Mononuclear cell (primary cell): Measurements from ENCODE around the gene LYPD5. TPM values are rescaled to one million over a fixed set of nuclear protein-coding genes. Genes with fewer than 3 reads are reported as not detected.
A peak's percentile ranks its signal among the peaks of the same experiment; 100 is the strongest.
"Not testable (repeated sequence)": the region's sequence is repeated elsewhere in the genome, so short reads cannot be mapped to it uniquely, and the experiment has no call there.

Source experiments
- H3K27me3 ChIP-seq: 2 replicates; pipeline ENCODE4 v1.6.0; 2011; ENCODE audit warnings: low read length, control low read depth; ENCODE audit not compliant: insufficient read depth
- H3K4me1 ChIP-seq: 2 replicates; pipeline ENCODE4 v1.5.1; 2011; ENCODE audit warnings: mild to moderate bottlenecking, low read length, control low read depth; ENCODE audit not compliant: insufficient read depth
- H3K4me3 ChIP-seq: 2 replicates; pipeline ENCODE4 v1.5.1; 2011; ENCODE audit warnings: mild to moderate bottlenecking, low read length, moderate library complexity
- H3K9me3 ChIP-seq: 2 replicates; pipeline ENCODE4 v1.5.1; 2011; ENCODE audit warnings: low read depth, mild to moderate bottlenecking, control low read depth, low read length
- total RNA-seq: library from RNA; depleted of rRNA; stranded (reverse); fragments of >200 nt; gene quantifications from one replicate; pipeline ENCODE4 v1.2.3, GENCODE V29; 2012

LYPD5 gene
- not detected for total RNA-seq

GRCh38 chr19:43802216-43802951, at the start of gene LYPD5:
Gene LYPD5 (minus strand): TSS chr19:43802447. CDS start chr19:43802380, 67 bp downstream.
- Histone ChIP-seq H3K9me3 (no peaks in the 10 kb centered on the region), H3K27me3 (no peaks in the 10 kb centered on the region), H3K4me3 (no peak within 1 kb of the TSS), H3K4me1 (peaks cover 12% of the 10 kb centered on the region)

DNA sequence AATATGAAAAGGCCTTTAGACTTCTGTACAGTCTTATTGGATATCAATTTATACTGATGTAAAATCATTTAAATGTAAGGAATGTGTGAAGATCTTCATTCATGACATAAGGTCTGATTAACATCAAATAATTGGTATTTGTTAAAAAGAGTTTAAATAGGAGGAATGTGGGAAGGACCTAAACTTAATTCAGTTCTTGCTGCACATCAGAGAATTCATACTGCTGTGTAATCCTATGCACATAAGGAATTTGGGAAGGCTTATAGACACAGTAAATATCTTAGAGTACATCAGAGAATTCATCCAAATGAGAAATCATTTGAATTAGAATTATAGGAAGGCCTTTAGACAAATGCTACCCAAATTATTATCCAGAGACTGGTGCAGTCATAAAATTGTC, 46.6 kb upstream of the LYPD5 start:
- Histone ChIP-seq H3K9me3 (peaks cover 85% of the 10 kb centered on the region), H3K4me1 (no peaks in the 10 kb centered on the region), H3K27me3 (no peaks in the 10 kb centered on the region), H3K4me3 (no peak overlapping the region)

GRCh38 chr19:43847884-43848283, 45.6 kb upstream of the LYPD5 start:
- no peak overlapping the region for H3K4me3 ChIP-seq
- peaks cover 94% of the 10 kb centered on the region for H3K9me3 ChIP-seq
- no peaks in the 10 kb centered on the region for H3K27me3 ChIP-seq
- H3K4me1 ChIP-seq = no peaks in the 10 kb centered on the region

GRCh38 chr19:43847246-43847645, 45.0 kb upstream of the LYPD5 start:
- no peaks in the 10 kb centered on the region for H3K4me1 ChIP-seq
- H3K9me3 ChIP-seq = peaks cover 96% of the 10 kb centered on the region
- H3K4me3 ChIP-seq = no peak overlapping the region
- no peaks in the 10 kb centered on the region for H3K27me3 ChIP-seq

- no peak overlapping the region for H3K4me3 ChIP-seq
- peaks cover 93% of the 10 kb centered on the region for H3K9me3 ChIP-seq
- no peaks in the 10 kb centered on the region for H3K4me1 ChIP-seq
- H3K27me3 ChIP-seq = no peaks in the 10 kb centered on the region
Observed at GRCh38 chr19:43842007-43842406, 39.8 kb upstream of the LYPD5 start.

GRCh38 chr19:43839139-43839538, 36.9 kb upstream of the LYPD5 start:
- Histone ChIP-seq H3K27me3 (no peaks in the 10 kb centered on the region), H3K9me3 (peaks cover 76% of the 10 kb centered on the region), H3K4me3 (no peak overlapping the region), H3K4me1 (no peaks in the 10 kb centered on the region)

- peaks cover 5% of the 10 kb centered on the region for H3K27me3 ChIP-seq
- H3K4me3 ChIP-seq = peak within 1 kb of the TSS; percentile 66
- H3K4me1 ChIP-seq = peaks cover 11% of the 10 kb centered on the region
- H3K9me3 ChIP-seq = no peaks in the 10 kb centered on the region
Observed at GRCh38 chr19:43826787-43827754, 24.8 kb upstream of the LYPD5 start, which contains the start of gene ZNF283. Gene ZNF283 (plus strand): TSS chr19:43827321. CDS start chr19:43833505, 6,184 bp downstream.

DNA sequence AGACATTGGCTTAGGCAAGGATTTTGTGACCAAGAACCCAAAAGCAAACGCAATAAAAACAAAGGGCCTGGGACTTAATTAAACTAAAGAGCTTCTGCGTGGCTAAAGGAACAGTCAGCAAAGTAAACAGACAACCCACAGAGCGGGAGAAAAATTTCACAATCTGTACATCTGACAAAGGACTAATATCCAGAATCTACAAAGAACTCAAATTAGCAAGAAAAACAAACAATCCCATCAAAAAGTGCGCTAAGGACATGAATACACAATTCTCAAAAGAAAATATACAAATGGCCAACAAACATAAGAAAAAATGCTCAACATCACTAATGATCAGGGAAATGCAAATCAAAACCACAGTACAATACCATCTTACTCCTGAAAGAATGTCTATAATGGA, 22.3 kb upstream of the LYPD5 start:
- H3K9me3 ChIP-seq, H3K4me3 ChIP-seq: not testable (repeated sequence)
- Histone ChIP-seq H3K4me1 (peaks cover 17% of the 10 kb centered on the region), H3K27me3 (peaks cover 30% of the 10 kb centered on the region)

GRCh38 chr19:43823856-43824255, 21.6 kb upstream of the LYPD5 start:
- H3K4me1 ChIP-seq = peaks cover 17% of the 10 kb centered on the region
- not testable (repeated sequence) for H3K9me3 ChIP-seq, H3K4me3 ChIP-seq
- peaks cover 33% of the 10 kb centered on the region for H3K27me3 ChIP-seq

DNA sequence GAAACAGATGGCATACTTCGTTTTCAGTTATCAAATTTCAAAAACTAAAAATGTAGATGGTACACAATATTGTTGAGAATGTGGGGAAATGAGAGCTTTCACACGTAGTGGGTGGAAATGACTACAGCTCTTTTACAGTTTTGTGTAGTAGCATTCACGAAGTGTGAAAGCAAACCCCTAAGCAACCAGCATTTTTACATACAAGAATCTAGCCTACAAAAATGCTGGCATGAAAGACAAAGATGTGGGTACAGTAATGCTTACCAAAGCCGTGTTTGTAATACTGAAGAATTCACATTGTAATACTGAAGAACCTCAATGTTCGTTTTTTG, 18.6 kb upstream of the LYPD5 start:
- no peaks in the 10 kb centered on the region for H3K9me3 ChIP-seq
- H3K4me3 ChIP-seq = peak overlapping the region; percentile 19
- peaks cover 6% of the 10 kb centered on the region for H3K4me1 ChIP-seq
- peaks cover 33% of the 10 kb centered on the region for H3K27me3 ChIP-seq

- Histone ChIP-seq H3K4me3 (peak overlapping the region; percentile 19), H3K4me1 (peaks cover 6% of the 10 kb centered on the region), H3K27me3 (peaks cover 33% of the 10 kb centered on the region), H3K9me3 (no peaks in the 10 kb centered on the region)
Observed at GRCh38 chr19:43820098-43820883, 18.0 kb upstream of the LYPD5 start.

DNA sequence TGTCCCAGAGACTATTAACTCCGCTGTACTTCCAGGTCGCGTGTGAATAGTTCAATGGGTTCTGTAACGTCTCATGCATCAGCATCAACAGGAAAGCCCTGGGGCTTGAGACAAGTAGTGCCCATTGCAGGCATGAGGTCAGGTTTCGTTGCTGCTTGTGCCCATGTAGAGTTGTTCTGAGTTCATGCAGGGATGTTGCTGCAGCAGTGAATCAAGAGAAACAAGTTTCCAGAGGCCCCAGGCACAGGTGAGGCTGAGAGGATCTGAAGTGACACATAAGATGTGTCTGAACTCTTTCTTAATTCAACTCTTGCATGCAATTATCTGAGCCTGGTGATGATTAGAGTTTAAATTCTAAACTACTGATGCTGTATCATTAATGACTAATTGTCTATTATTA, 16.3 kb upstream of the LYPD5 start:
- peaks cover 6% of the 10 kb centered on the region for H3K4me1 ChIP-seq
- no peak overlapping the region for H3K4me3 ChIP-seq
- H3K27me3 ChIP-seq = peaks cover 29% of the 10 kb centered on the region
- no peaks in the 10 kb centered on the region for H3K9me3 ChIP-seq

DNA sequence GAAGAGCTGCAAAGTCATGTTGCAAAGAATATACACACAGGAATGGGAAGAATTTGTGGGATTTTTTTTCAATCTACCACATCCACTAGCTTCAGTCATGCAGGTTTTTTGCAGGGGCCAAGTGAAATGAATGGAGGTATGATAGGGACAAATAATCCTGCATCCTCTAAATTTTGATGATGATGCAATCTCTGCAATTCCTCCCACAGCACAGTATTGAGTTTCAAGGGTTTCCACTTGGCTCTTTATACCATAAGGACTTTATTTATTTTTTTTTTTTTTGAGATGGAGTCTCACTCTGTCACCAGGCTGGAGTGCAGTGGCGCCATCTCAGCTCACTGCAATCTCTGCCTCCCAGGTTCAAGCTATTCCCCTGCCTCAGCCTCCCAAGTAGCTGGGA, 15.2 kb upstream of the LYPD5 start:
- not testable (repeated sequence) for H3K4me1 ChIP-seq, H3K4me3 ChIP-seq, H3K9me3 ChIP-seq
- H3K27me3 ChIP-seq = peaks cover 29% of the 10 kb centered on the region

DNA sequence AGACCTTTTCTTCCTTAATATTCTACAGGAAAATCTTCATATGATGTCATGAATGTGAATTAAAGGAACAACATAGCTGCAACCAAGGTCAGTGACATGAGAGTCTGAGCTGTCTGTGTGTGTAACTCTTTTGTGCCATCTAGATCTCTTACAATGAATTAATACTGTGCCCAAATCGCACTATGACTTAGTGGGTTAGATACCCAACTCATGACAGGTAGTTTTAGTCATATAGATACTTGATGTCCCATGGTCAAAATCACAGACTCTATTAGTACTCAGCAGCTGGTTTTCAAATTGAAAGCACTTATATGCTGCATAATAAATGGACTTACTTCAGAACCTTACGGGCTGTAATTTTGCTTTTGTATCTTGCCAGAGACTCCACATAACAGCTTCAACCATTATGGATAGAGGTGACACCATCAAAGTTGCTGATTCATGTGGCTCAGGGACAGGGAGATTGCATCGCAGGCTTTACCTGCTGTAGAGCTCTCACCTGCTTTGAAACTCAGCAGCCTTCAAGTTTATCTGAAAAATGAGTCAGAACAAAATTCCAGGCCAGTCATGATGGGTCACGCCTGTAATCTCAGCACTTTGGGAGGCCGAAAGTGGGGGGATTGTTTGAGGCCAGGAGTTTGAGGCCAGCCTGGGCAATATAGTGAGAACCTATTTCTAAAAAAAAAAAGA, 12.6 kb upstream of the LYPD5 start:
- Histone ChIP-seq H3K4me1 (no peaks in the 10 kb centered on the region), H3K27me3 (peaks cover 6% of the 10 kb centered on the region), H3K4me3 (no peak overlapping the region), H3K9me3 (no peaks in the 10 kb centered on the region)
